Skeletal muscle tissue (tissue), 4 donors: Measurements from ENCODE around the gene OSBPL5. TPM values are rescaled to one million over a fixed set of nuclear protein-coding genes. Genes with fewer than 3 reads are reported as not detected.

ENCODE experiments used
- H3K27ac ChIP-seq: one replicate; pipeline ENCODE4 v1.7.0; 2013; ENCODE audit warnings: mild to moderate bottlenecking, low read depth, low read length, inconsistent platforms
- H3K27me3 ChIP-seq, 3 donors: one replicate each; pipeline ENCODE4 v1.7.0; 2013; ENCODE audit warnings: low read length in 3 of 3; ENCODE audit not compliant: control insufficient read depth in 3 of 3, insufficient read depth in 3 of 3
- H3K36me3 ChIP-seq, 3 donors: one replicate each; pipeline ENCODE4 v1.7.0; 2013; ENCODE audit warnings: low read length in 3 of 3; ENCODE audit not compliant: control insufficient read depth in 3 of 3, insufficient read depth in 3 of 3
- H3K4me1 ChIP-seq, 3 donors: one replicate each; pipeline ENCODE4 v1.7.0; 2013; ENCODE audit warnings: low read length in 3 of 3, mild to moderate bottlenecking in 3 of 3; ENCODE audit not compliant: control insufficient read depth in 3 of 3, insufficient read depth in 3 of 3
- H3K4me3 ChIP-seq, 3 donors: one replicate each; pipeline ENCODE4 v1.7.0; 2013; ENCODE audit warnings: low read length in 3 of 3
- H3K9ac ChIP-seq, 3 donors: one replicate each; pipeline ENCODE4 v1.7.0; 2013; ENCODE audit warnings: low read length in 3 of 3, mild to moderate bottlenecking in 3 of 3, moderate library complexity in 2 of 3, low read depth in 1 of 3
- H3K9me3 ChIP-seq, 3 donors: one replicate each; pipeline ENCODE4 v1.7.0; 2013; ENCODE audit warnings: low read length in 3 of 3; ENCODE audit not compliant: control insufficient read depth in 3 of 3
- total RNA-seq: library from RNA; depleted of rRNA; stranded (reverse); fragments of >200 nt; gene quantifications from one replicate; pipeline ENCODE4 v1.2.3, GENCODE V29; 2014
- donor health status: Osteomylitis.

Gene OSBPL5
- total RNA-seq, 1 donor from 2014 or later, result 19.3 TPM

DNA sequence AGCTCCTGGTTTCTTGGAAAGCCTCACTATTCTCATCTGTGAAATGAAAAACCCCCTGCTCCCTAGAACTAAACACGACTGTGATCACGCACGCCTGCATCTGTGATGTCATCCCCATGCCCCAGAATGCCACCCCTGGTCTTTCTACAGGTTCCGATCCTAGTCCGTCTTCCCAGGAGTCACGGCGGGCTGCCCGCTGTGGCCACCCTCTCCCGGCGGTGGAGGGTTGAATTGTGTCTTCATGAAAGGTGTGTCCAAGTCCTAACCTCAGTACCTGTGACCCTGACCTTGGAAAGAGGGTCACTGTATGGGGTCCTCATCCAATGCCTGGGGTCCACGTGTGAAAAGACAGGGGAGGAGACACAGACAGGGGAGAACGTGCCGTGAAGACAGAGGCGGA lies 14.4 kb downstream of the OSBPL5 start:
- H3K9me3 ChIP-seq, result no peaks in the 10 kb centered on the region
- H3K4me1 ChIP-seq, result peaks cover 53 to 72% (median 62%) of the 10 kb centered on the region in 3 donors

DNA sequence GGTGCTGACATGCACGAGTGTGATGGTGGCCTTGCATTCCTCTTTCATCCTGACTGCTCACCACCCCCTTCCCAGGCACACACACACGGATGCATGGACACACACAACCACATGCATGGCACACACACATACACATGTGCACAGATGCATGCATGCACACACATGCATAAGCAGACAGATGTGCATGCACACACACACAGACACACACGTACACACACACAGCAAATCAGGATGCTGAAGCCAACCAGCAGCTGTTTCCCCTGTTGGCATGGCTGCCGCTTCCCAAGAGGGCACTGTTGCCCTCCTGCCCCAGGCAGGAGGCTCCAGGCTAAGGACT lies 15.3 kb downstream of the OSBPL5 start:
- no peaks in the 10 kb centered on the region for H3K27me3 ChIP-seq
- peaks cover 0 to 4% (median 0%) of the 10 kb centered on the region in 3 donors for H3K36me3 ChIP-seq
- H3K9me3 ChIP-seq, result no peaks in the 10 kb centered on the region
- H3K4me3 ChIP-seq, result no peak overlapping the region
- peak overlapping the region in 1 of 3 donors; percentile 16 for H3K9ac ChIP-seq
- no peak overlapping the region for H3K27ac ChIP-seq
- H3K4me1 ChIP-seq, result peaks cover 44 to 63% (median 53%) of the 10 kb centered on the region in 3 donors

More for the DNA sequence above, 14.4 kb downstream of the OSBPL5 start:
- Histone ChIP-seq H3K36me3 (peaks cover 0 to 4% (median 0%) of the 10 kb centered on the region in 3 donors), H3K27ac (no peak overlapping the region), H3K9ac (no peak overlapping the region), H3K4me3 (no peak overlapping the region), H3K27me3 (no peaks in the 10 kb centered on the region)

DNA sequence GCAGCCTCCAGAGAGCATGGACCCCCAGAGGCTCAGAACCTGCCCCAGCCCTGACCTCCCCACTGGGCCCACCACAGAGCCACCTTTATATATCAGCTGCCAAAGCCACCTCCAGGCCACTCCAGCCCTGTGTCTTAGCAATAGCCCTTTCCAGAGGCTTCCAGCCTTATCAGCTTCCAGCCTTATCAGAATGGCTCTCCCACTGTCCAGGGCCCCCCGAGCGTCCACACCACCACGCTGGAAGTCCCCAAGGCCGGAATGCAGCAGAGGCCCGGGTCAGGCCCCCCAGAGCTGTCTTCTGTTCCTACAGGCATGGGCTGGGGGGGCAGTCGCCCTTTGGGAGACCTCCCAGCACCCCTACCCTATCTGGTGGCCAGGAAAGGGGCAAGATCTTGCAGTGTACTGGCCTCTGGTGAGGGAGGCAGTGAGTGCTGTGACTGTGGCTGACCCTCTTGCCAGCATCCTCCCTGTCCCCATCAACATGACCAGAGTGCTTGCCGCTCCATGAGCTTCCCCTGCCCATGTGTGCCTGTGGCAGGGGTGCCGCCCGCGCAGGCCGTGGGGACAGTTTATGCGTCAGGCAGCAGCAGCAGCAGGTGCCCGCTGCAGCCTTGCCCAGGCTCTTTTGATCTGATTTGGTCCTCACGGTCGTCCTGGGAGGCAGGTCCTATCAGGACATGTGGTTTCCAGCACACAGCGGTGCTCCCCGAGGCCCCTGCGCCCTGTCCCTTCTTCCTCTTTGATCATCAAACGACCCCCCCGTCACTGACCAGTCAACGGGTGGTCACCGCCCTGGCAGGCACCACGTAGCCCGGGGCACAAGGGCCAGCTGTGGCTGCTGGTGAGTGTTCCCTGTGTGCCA lies 15.9 kb downstream of the OSBPL5 start:
- H3K27ac ChIP-seq, result no peak overlapping the region
- peak overlapping the region in 1 of 3 donors; percentile 16 for H3K9ac ChIP-seq
- no peaks in the 10 kb centered on the region for H3K27me3 ChIP-seq
- H3K9me3 ChIP-seq, result no peaks in the 10 kb centered on the region
- peaks cover 40 to 59% (median 48%) of the 10 kb centered on the region in 3 donors for H3K4me1 ChIP-seq
- H3K4me3 ChIP-seq, result no peak overlapping the region
- H3K36me3 ChIP-seq, result peaks cover 0 to 4% (median 0%) of the 10 kb centered on the region in 3 donors

DNA sequence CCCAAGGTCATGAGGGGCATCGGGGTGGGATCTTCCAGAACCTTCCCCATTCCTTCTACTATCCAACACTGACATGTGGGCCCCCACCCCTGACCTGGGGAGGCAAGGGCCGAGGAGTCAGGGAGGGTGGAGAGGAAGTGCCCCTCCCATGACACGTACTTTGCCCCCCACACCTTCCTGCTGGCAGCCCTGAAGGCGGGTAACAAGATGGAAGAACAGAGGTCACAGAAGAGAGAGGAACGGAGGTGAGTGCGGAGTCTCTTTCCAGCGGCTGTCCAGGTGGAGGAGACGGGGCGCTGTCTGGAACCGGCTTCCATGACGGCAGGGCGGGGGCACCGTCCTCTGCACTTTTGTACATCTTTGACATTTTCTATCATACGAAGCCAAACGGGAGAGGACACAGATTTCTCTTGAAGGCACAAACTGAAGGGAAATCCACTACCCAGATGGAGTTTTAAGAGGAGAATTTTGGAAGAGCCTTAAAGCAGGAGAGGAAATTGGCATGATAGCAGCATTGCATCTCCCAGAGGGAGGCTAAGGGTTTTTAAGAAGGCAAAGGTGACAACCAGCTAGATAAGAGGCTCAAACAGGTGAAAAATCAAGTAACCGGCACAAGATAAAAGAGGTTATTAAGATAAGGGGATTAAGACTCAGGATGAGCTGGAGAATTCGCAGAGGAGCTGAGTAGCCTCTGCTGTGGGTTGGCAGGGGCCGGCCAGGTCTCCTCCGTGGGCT lies 16.7 kb downstream of the OSBPL5 start:
- peaks cover 32 to 51% (median 40%) of the 10 kb centered on the region in 3 donors for H3K4me1 ChIP-seq
- no peak overlapping the region for H3K4me3 ChIP-seq
- no peaks in the 10 kb centered on the region for H3K9me3 ChIP-seq
- peak overlapping the region in 1 of 3 donors; percentile 76 for H3K9ac ChIP-seq
- H3K27me3 ChIP-seq, result no peaks in the 10 kb centered on the region
- H3K27ac ChIP-seq, result no peak overlapping the region
- H3K36me3 ChIP-seq, result peaks cover 0 to 4% (median 0%) of the 10 kb centered on the region in 3 donors

DNA sequence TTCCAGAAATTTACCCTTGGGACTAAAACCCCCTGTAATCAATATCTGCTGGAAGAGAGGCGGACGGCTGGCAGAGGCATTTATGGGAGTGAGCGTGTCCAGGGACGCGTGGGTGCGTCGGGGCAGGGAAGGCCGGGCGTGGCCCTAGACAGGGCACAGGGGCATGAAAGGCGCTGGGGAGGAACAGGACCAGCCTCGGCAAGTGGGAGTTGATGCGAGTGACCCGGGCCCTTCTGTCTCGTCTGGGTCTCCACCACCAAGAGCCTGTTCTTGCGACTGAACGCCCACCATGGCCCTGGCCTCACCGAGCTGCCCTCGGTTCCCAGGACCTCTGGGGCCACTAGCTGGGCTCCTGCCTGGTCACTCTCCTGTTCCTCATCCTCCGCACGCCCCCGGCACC lies 17.5 kb downstream of the OSBPL5 start:
- Histone ChIP-seq H3K9ac (peak overlapping the region; percentile 61 to 76 (median 61)), H3K9me3 (no peaks in the 10 kb centered on the region), H3K27ac (peak overlapping the region; percentile 37), H3K4me1 (peaks cover 24 to 43% (median 32%) of the 10 kb centered on the region in 3 donors), H3K4me3 (no peak overlapping the region), H3K36me3 (peaks cover 0 to 6% (median 0%) of the 10 kb centered on the region in 3 donors), H3K27me3 (no peaks in the 10 kb centered on the region)

DNA sequence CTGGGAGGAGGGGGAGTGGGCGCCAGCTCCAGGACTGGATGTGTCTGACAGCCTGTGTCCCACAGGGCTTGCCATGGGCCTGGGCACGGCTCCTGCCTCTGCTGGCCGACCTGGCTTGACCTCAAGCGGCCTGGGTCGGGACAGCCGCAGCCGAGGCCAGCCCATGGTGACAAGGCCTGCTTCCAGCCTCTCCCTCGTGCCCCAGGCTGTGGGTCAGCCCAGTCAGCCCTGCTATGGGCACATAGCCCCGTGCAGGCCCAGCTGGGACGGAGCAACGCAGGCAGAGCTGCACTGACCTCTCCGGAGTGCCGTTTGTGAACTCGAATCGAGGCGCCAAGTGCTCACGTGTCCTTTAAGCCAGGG lies 17.9 kb downstream of the OSBPL5 start:
- H3K4me3 ChIP-seq, result peak overlapping the region in 1 of 3 donors; percentile 22
- peak overlapping the region; percentile 61 to 76 (median 61) for H3K9ac ChIP-seq
- H3K4me1 ChIP-seq, result peaks cover 21 to 40% (median 31%) of the 10 kb centered on the region in 3 donors
- H3K36me3 ChIP-seq, result peaks cover 0 to 6% (median 0%) of the 10 kb centered on the region in 3 donors
- peak overlapping the region; percentile 37 for H3K27ac ChIP-seq
- no peaks in the 10 kb centered on the region for H3K9me3 ChIP-seq
- no peaks in the 10 kb centered on the region for H3K27me3 ChIP-seq

DNA sequence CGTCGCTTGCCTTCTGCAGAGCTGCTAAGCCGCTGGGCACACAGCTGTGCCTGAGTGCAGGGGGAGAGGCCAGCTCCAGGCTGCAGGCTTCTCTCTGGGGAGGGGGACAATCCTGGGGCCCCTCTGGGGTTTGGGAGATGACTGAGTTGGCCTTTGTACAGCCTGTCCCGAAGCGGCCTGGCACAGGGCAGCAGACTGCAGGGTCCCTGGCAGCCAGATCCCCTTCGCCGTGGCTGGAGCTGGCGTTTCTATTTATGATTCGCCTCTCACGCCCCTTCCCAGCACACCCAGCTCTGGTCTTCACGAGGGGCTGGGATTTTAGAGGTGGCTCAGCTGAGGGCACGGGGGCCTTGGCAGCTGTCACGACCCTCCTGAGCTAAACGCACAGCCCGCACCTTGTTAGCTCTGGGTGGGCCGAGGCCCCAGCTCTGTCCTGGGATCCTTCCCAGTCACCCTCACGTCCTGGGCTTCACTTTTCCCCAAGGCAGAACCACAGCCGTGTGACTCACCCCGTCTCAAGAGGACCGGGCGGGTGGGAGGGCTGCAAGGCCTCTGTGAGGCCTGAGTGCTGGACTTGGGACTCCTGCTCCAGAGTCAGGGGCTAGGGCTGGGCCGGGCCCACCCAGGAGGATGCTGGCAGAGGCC lies 18.4 kb downstream of the OSBPL5 start:
- Histone ChIP-seq H3K9me3 (no peaks in the 10 kb centered on the region), H3K27me3 (no peaks in the 10 kb centered on the region), H3K36me3 (peaks cover 0 to 2% (median 0%) of the 10 kb centered on the region in 3 donors), H3K4me1 (peaks cover 21 to 37% (median 31%) of the 10 kb centered on the region in 3 donors), H3K4me3 (no peak overlapping the region), H3K9ac (peak overlapping the region; percentile 6 to 76 (median 33)), H3K27ac (no peak overlapping the region)

DNA sequence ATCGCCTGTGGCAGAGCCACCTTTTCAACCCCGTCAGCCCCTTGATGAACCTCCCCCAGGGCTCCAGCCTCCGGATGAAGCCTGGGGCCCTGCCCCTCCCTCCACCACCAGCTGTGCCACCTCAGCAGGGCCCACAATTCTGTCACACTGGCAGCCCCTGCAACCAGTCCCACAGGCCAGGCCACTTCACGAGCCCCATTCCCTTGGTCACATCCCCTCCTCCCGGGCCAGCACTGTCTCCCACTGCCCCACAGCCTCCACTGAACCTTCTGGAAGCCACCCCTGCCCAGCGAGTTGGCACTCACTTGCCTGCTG lies 19.9 kb downstream of the OSBPL5 start:
- Histone ChIP-seq H3K9me3 (no peaks in the 10 kb centered on the region), H3K9ac (no peak overlapping the region)

DNA sequence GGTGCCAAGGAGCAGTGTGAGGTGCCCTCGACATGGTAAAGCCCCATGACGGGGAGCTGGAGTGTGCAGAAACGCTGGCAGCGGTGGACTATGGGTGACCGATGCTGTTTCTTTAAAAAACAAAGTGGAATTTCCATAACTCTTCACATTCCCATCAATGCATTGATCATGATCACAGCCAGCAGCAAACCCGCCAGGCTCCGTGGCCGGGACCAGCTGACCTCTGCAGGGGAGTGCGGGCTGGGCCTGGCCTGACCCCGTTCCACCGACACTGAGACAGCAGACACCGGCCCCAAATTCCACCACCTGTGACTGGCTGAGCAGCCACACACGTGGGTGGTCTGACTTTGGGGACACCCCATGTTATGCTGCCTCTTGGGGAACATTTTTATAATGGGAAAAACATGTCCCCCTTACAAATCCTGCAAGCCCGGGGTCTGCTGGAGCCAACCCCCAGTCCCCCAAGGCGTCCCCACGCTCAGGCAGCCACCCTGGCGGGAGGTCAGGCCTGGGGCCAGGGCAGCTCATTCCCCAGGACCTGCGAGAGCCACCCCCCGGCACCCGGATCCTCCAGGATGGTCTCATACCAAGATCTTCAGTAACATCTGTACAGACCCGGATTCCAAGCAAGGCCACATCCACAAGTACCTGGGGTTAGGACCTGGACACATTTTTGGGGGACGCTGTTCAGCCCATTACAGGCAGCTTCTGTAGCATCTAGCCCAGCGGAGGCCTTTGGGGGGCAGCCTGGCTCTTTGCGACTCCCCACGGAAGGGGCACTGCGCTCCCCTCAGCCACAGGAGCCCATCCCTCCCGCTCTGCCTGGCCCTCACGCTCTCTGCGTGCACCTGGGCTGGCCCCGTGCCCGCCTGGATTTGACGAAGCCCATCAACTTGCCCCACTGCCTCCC lies 20.6 kb downstream of the OSBPL5 start:
- no peaks in the 10 kb centered on the region for H3K9me3 ChIP-seq
- peaks cover 0 to 2% (median 0%) of the 10 kb centered on the region in 3 donors for H3K36me3 ChIP-seq
- peaks cover 17 to 31% (median 24%) of the 10 kb centered on the region in 3 donors for H3K4me1 ChIP-seq
- no peaks in the 10 kb centered on the region for H3K27me3 ChIP-seq
- H3K9ac ChIP-seq, result no peak overlapping the region
- no peak overlapping the region for H3K4me3 ChIP-seq
- H3K27ac ChIP-seq, result no peak overlapping the region

More for the DNA sequence above, 19.9 kb downstream of the OSBPL5 start:
- no peak overlapping the region for H3K4me3 ChIP-seq
- H3K27me3 ChIP-seq, result no peaks in the 10 kb centered on the region
- H3K27ac ChIP-seq, result no peak overlapping the region
- peaks cover 0 to 2% (median 0%) of the 10 kb centered on the region in 3 donors for H3K36me3 ChIP-seq
- peaks cover 21 to 34% (median 29%) of the 10 kb centered on the region in 3 donors for H3K4me1 ChIP-seq
